ENCODE measurements around the gene TNS4.

Gene TNS4

DNA sequence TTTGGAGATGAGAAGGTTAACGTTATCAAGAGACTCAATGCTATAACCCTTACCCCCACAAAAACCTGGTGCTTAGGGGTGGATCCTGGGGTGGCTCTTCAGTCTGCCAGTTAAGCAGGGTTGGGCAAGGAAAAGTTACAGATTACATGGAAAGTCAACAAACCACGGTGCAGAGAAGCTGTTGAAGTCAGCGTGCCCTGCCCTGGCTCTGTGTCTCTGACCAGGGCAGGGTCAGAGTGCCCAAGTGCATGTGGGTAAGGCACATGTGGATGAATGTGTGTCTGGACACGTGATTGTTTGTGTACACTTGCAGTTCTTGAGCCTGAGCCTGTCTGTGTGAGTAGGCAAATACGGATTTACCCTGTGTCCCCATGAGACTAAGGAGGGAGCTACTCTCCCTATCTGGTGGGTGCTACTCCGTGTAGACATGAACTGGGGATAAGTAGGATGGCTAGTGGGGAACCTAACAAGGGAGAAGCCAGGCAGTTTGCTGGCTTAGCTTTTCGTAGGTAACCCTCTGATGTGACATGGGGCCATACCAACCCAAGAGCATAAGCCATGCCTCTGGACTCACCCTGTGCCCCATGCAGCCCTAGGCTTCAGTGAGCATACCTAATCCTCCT lies 52.7 kb downstream of the TNS4 start:
- Histone ChIP-seq H3K36me3 (ENCODE audit: control insufficient read depth, insufficient read depth, low read length) (no peaks in the 10 kb centered on the region), H3K27ac (ENCODE audit: insufficient read depth, low read length, poor library complexity, severe bottlenecking) (no peak overlapping the region), H3K4me1 (ENCODE audit: control insufficient read depth, insufficient read depth, low read length, poor library complexity, severe bottlenecking) (peaks cover 16% of the 10 kb centered on the region), H3K9me3 (ENCODE audit: control insufficient read depth, low read length) (no peaks in the 10 kb centered on the region), H3K27me3 (replicated peaks; ENCODE audit: control insufficient read depth, insufficient read depth, low read length, poor library complexity, severe bottlenecking) (no peaks in the 10 kb centered on the region), H3K4me3 (ENCODE audit: insufficient read depth, low read depth, low read length, poor library complexity, severe bottlenecking) (no peak overlapping the region)
- no peak for DNase-seq

- H3K27me3 ChIP-seq (replicated peaks; ENCODE audit: control insufficient read depth, insufficient read depth, low read length, poor library complexity, severe bottlenecking) = no peaks in the 10 kb centered on the region
- no peaks in the 10 kb centered on the region for H3K36me3 ChIP-seq (ENCODE audit: control insufficient read depth, insufficient read depth, low read length)
- H3K4me3 ChIP-seq (ENCODE audit: insufficient read depth, low read depth, low read length, poor library complexity, severe bottlenecking) = no peak overlapping the region
- no peak for DNase-seq
- no peak overlapping the region for H3K27ac ChIP-seq (ENCODE audit: insufficient read depth, low read length, poor library complexity, severe bottlenecking)
- no peaks in the 10 kb centered on the region for H3K9me3 ChIP-seq (ENCODE audit: control insufficient read depth, low read length)
- peaks cover 17% of the 10 kb centered on the region for H3K4me1 ChIP-seq (ENCODE audit: control insufficient read depth, insufficient read depth, low read length, poor library complexity, severe bottlenecking)
These were observed 53.2 kb downstream of the TNS4 start for GRCh38 chr17:40448213-40448638.

DNA sequence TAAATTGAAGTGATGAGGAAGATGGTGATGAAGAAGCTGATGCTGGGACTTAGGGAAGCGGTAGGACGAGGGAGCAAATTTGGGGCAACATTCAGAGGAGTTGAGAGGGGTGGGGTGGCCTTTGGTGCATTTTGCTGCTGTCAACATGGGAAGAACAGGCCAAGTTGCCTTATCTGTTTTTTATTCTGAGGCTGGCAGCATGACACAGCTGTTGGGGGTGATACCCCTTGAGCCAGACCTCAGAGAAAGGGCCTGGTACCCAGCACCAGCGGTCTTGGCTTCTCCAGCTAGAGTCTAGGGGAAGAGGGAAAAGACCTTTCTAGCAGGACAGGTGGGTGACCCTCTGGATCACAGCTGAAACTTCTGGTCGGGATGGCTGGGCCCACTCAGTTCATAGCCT lies 53.6 kb downstream of the TNS4 start:
- H3K27me3 ChIP-seq (replicated peaks; ENCODE audit: control insufficient read depth, insufficient read depth, low read length, poor library complexity, severe bottlenecking) = no peaks in the 10 kb centered on the region
- H3K36me3 ChIP-seq (ENCODE audit: control insufficient read depth, insufficient read depth, low read length) = no peaks in the 10 kb centered on the region
- H3K4me1 ChIP-seq (ENCODE audit: control insufficient read depth, insufficient read depth, low read length, poor library complexity, severe bottlenecking) = peaks cover 19% of the 10 kb centered on the region
- no peak overlapping the region for H3K4me3 ChIP-seq (ENCODE audit: insufficient read depth, low read depth, low read length, poor library complexity, severe bottlenecking)
- no peaks in the 10 kb centered on the region for H3K9me3 ChIP-seq (ENCODE audit: control insufficient read depth, low read length)
- H3K27ac ChIP-seq (ENCODE audit: insufficient read depth, low read length, poor library complexity, severe bottlenecking) = no peak overlapping the region
- no peak for DNase-seq

- Histone ChIP-seq H3K36me3 (ENCODE audit: control insufficient read depth, insufficient read depth, low read length) (no peaks in the 10 kb centered on the region), H3K27me3 (replicated peaks; ENCODE audit: control insufficient read depth, insufficient read depth, low read length, poor library complexity, severe bottlenecking) (no peaks in the 10 kb centered on the region), H3K4me1 (ENCODE audit: control insufficient read depth, insufficient read depth, low read length, poor library complexity, severe bottlenecking) (peaks cover 21% of the 10 kb centered on the region), H3K4me3 (ENCODE audit: insufficient read depth, low read depth, low read length, poor library complexity, severe bottlenecking) (no peak overlapping the region), H3K27ac (ENCODE audit: insufficient read depth, low read length, poor library complexity, severe bottlenecking) (no peak overlapping the region), H3K9me3 (ENCODE audit: control insufficient read depth, low read length) (no peaks in the 10 kb centered on the region)
- DNase-seq = no peak
These were observed 54.2 kb downstream of the TNS4 start for GRCh38 chr17:40447148-40447644.

DNA sequence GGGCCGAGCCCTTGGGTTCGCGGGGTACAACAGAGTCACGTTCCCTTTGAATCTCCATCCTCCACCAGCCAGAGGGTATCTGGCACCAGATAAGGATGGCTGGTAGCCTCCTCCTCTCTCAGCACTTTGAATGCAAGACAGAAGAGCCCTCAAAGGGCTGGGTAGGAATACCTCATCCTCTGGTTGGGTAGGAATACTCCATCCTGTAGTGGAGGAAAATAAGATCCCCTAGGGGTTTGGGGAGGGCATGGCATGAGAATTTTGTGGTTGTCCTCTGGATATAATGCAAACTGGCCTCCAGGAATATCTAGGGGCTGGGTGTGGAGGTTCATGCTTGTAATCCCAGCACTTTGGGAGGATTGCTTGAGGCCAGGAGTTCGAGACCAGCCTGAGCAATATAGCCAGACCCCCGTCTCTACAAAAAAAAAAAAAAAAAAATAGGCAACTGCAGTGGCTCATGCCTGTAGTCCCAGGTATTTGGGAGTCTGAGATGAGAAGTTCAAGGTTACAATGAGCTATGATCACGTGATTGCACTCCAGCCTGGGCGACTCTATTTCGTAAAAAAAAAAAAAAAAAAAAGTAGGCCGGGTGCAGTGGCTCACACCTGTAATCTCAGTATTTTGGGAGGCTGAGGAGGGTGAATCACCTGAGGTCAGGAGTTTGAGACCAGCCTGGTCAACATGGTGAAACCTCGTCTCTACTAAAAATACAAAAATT lies 55.5 kb downstream of the TNS4 start:
- H3K36me3 ChIP-seq (ENCODE audit: control insufficient read depth, insufficient read depth, low read length) = no peaks in the 10 kb centered on the region
- no peaks in the 10 kb centered on the region for H3K9me3 ChIP-seq (ENCODE audit: control insufficient read depth, low read length)
- H3K27ac ChIP-seq (ENCODE audit: insufficient read depth, low read length, poor library complexity, severe bottlenecking) = no peak overlapping the region
- no peak for DNase-seq
- no peaks in the 10 kb centered on the region for H3K27me3 ChIP-seq (replicated peaks; ENCODE audit: control insufficient read depth, insufficient read depth, low read length, poor library complexity, severe bottlenecking)
- peaks cover 21% of the 10 kb centered on the region for H3K4me1 ChIP-seq (ENCODE audit: control insufficient read depth, insufficient read depth, low read length, poor library complexity, severe bottlenecking)
- no peak overlapping the region for H3K4me3 ChIP-seq (ENCODE audit: insufficient read depth, low read depth, low read length, poor library complexity, severe bottlenecking)

DNA sequence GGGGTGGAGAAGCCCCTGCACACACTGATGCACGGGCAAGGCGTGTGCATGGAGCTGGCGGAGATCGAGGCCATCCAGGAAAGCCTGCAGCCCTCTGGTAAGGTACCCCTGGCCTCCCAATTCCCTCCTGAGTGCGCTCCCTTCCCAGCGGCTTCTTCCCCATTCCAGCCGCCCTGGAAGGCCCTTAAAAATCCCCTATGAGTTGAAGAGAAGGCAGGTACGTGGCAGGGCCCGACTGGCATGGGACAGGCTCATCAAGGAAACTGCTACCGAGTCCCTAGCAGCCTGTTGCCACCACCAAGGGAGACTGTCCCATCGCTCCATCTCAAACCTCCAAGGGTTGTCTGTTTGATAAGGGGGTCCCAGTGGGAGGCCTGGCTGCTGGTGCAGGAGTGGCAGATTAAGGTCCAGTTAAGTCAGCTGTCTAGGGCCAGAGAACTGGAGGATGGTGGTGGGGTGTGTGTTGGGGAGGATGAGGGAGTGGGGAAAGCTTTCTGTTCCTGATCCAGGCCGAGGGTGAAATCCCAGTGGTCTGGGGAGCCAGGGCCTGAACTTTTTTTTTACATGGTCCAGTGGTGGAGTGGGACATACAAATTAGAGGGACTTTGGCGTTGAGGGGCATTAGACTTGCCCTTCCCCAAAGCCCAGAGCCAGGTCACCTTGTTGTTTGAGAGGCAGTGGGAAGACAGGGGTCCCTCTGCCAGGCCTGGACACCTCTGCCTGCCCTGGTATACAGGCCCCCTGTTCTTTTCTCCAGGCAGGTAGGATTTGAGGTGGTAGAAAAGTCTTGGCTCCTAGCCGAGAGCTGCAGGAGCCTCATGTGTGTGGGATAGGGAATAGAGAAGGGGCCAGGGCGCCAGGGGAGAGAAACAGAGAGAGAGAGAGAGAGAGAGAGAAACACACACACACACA lies 57.2 kb downstream of the TNS4 start:
- no peak overlapping the region for H3K27ac ChIP-seq (ENCODE audit: insufficient read depth, low read length, poor library complexity, severe bottlenecking)
- peak in 1 of 3 donors; percentile 4 for DNase-seq
- no peaks in the 10 kb centered on the region for H3K36me3 ChIP-seq (ENCODE audit: control insufficient read depth, insufficient read depth, low read length)
- H3K4me1 ChIP-seq (ENCODE audit: control insufficient read depth, insufficient read depth, low read length, poor library complexity, severe bottlenecking) = peaks cover 21% of the 10 kb centered on the region
- no peaks in the 10 kb centered on the region for H3K9me3 ChIP-seq (ENCODE audit: control insufficient read depth, low read length)
- H3K27me3 ChIP-seq (replicated peaks; ENCODE audit: control insufficient read depth, insufficient read depth, low read length, poor library complexity, severe bottlenecking) = no peaks in the 10 kb centered on the region
- peak overlapping the region; percentile 61 for H3K4me3 ChIP-seq (ENCODE audit: insufficient read depth, low read depth, low read length, poor library complexity, severe bottlenecking)

- H3K27me3 ChIP-seq (replicated peaks; ENCODE audit: control insufficient read depth, insufficient read depth, low read length, poor library complexity, severe bottlenecking) = no peaks in the 10 kb centered on the region
- no peaks in the 10 kb centered on the region for H3K36me3 ChIP-seq (ENCODE audit: control insufficient read depth, insufficient read depth, low read length)
- H3K9me3 ChIP-seq (ENCODE audit: control insufficient read depth, low read length) = no peaks in the 10 kb centered on the region
- peak; percentile 31 to 43 (median 36) for DNase-seq
- H3K27ac ChIP-seq (ENCODE audit: insufficient read depth, low read length, poor library complexity, severe bottlenecking) = peak within 1 kb of the TSS; percentile 11
- peak within 1 kb of the TSS; percentile 61 for H3K4me3 ChIP-seq (ENCODE audit: insufficient read depth, low read depth, low read length, poor library complexity, severe bottlenecking)
- H3K4me1 ChIP-seq (ENCODE audit: control insufficient read depth, insufficient read depth, low read length, poor library complexity, severe bottlenecking) = peaks cover 20% of the 10 kb centered on the region
These were observed 58.0 kb downstream of the TNS4 start, which contains the start of gene IGFBP4 for GRCh38 chr17:40443196-40443987. Gene IGFBP4, plus strand, starts transcription at chr17:40443450. Its CDS starts 286 bp downstream, at chr17:40443736.

DNA sequence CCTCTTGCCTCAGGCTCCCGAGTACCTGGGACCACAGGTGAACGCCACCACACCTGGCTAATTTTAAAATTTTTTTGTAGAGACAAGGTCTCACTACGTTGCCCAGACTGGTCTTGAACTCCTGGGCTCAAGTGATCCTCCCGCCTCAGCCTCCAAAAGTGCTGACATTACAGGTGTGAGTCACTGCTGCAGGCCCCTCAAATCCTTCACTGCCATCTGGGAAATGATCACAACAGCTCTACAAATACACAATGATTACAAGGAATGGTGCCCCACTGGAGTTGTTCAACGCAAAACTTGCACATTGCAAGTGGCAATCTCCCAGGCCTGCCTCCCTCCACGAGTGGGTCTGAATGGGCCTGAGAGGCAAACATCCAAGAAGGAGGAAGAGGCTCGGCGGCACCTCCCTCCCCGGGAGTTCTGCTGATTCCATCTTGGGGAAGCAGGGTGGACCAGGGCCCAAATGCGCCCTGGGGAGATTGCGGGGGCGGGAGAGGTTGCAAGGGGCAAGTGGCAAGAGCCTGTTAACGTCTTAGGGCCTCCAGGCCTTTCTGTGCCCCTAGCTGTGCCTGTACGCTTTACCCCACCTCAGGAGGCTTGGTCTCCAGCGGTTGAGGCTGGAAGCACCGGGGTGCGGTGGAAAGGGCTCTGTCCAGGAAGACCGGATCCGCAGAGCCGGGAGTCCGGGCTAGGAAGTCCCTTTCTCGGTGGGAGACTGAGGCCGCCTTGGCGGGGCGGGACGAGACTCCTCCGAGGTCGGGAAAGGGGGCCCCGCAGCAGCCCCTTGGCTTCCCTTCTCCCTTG lies 58.8 kb downstream of the TNS4 start:
- peaks cover 14% of the 10 kb centered on the region for H3K4me1 ChIP-seq (ENCODE audit: control insufficient read depth, insufficient read depth, low read length, poor library complexity, severe bottlenecking)
- peak overlapping the region; percentile 11 for H3K27ac ChIP-seq (ENCODE audit: insufficient read depth, low read length, poor library complexity, severe bottlenecking)
- no peaks in the 10 kb centered on the region for H3K36me3 ChIP-seq (ENCODE audit: control insufficient read depth, insufficient read depth, low read length)
- peak overlapping the region; percentile 61 for H3K4me3 ChIP-seq (ENCODE audit: insufficient read depth, low read depth, low read length, poor library complexity, severe bottlenecking)
- no peak for DNase-seq
- H3K27me3 ChIP-seq (replicated peaks; ENCODE audit: control insufficient read depth, insufficient read depth, low read length, poor library complexity, severe bottlenecking) = no peaks in the 10 kb centered on the region
- no peaks in the 10 kb centered on the region for H3K9me3 ChIP-seq (ENCODE audit: control insufficient read depth, low read length)

- Histone ChIP-seq H3K27ac (ENCODE audit: insufficient read depth, low read length, poor library complexity, severe bottlenecking) (no peak overlapping the region), H3K4me3 (ENCODE audit: insufficient read depth, low read depth, low read length, poor library complexity, severe bottlenecking) (no peak overlapping the region), H3K9me3 (ENCODE audit: control insufficient read depth, low read length) (no peaks in the 10 kb centered on the region), H3K27me3 (replicated peaks; ENCODE audit: control insufficient read depth, insufficient read depth, low read length, poor library complexity, severe bottlenecking) (no peaks in the 10 kb centered on the region), H3K36me3 (ENCODE audit: control insufficient read depth, insufficient read depth, low read length) (no peaks in the 10 kb centered on the region), H3K4me1 (ENCODE audit: control insufficient read depth, insufficient read depth, low read length, poor library complexity, severe bottlenecking) (peaks cover 14% of the 10 kb centered on the region)
- no peak for DNase-seq
These were observed 61.3 kb downstream of the TNS4 start for GRCh38 chr17:40440166-40440565.

All from effector memory CD4-positive, alpha-beta T cell (primary cell).